IMR-90 (cell line): ENCODE results near the gene NPL. TPM values are rescaled to one million over a fixed set of nuclear protein-coding genes. Genes with fewer than 3 reads are reported as not detected.

Source experiments
- ATAC-seq: fragments of 200-7000 bp; cut with Tn5 transposase; 2 replicates; pipeline ENCODE4 v1.9.1; 2020; ENCODE audit warnings: low read depth, mild to moderate bottlenecking, moderate library complexity
- BruUV-seq: library from RNA; stranded (reverse); fragments of 400-500 nt; replicated peaks from 2 replicates; lab custom pipeline; 2021; lab: Mats Ljungman, UMichigan
- CTCF ChIA-PET: fragments of 300-600 bp; formaldehyde crosslinking; extraction: SDS; loops from one replicate; lab custom pipeline; 2021; ENCODE audit warnings: antibody characterized with exemption; lab: Yijun Ruan, JAX
- POLR2A ChIA-PET: fragments of 300-600 bp; sonication (Branson Sonifier 250); formaldehyde crosslinking; loops from one replicate; lab custom pipeline; 2022; ENCODE audit warnings: antibody characterized with exemption; ENCODE audit not compliant: unreplicated experiment; lab: Charles Lee
- DNase-seq: peaks from one replicate; pipeline ENCODE4 v3.0.0; 2013
- H2AFZ ChIP-seq: replicated peaks from 2 replicates; pipeline ENCODE3; 2013; ENCODE audit warnings: low read length, mild to moderate bottlenecking; ENCODE audit not compliant: poor library complexity
- H2AK5ac ChIP-seq: 2 replicates; pipeline ENCODE4 v1.6.1; 2013; ENCODE audit warnings: low read depth, low read length, inconsistent platforms
- H2AK9ac ChIP-seq: replicated peaks from 2 replicates; pipeline ENCODE3; 2013; ENCODE audit warnings: mild to moderate bottlenecking, low read depth, low read length, moderate library complexity; ENCODE audit not compliant: poor library complexity
- H2BK120ac ChIP-seq: 2 replicates; pipeline ENCODE4 v1.6.1; 2013; ENCODE audit warnings: low read depth, low read length, inconsistent platforms
- H2BK15ac ChIP-seq: 3 replicates; pipeline ENCODE4 v1.6.1; 2013; ENCODE audit warnings: low read depth, low read length, inconsistent platforms
- H2BK20ac ChIP-seq: 2 replicates; pipeline ENCODE4 v1.6.1; 2013; ENCODE audit warnings: low read depth, mild to moderate bottlenecking, inconsistent platforms, low read length, moderate library complexity
- H2BK5ac ChIP-seq: 2 replicates; pipeline ENCODE4 v1.6.1; 2013; ENCODE audit warnings: mild to moderate bottlenecking, low read depth, low read length, inconsistent platforms; ENCODE audit not compliant: poor library complexity, severe bottlenecking
- H3K14ac ChIP-seq: replicated peaks from 2 replicates; pipeline ENCODE4 v1.6.1; 2013; ENCODE audit warnings: low read depth, low read length, inconsistent platforms
- H3K18ac ChIP-seq: 2 replicates; pipeline ENCODE4 v1.6.1; 2013; ENCODE audit warnings: low read depth, low read length, control low read depth
- H3K23ac ChIP-seq: 2 replicates; pipeline ENCODE4 v1.6.1; 2013; ENCODE audit warnings: low read depth, low read length, inconsistent platforms
- H3K27ac ChIP-seq: 2 replicates; pipeline ENCODE4 v1.5.1; 2013; ENCODE audit warnings: mild to moderate bottlenecking, control low read depth, low read length; ENCODE audit not compliant: insufficient read depth
- H3K27me3 ChIP-seq: 2 replicates; pipeline ENCODE4 v1.6.1; 2013; ENCODE audit warnings: low read length; ENCODE audit not compliant: control insufficient read depth, insufficient read depth
- H3K36me3 ChIP-seq: 2 replicates; pipeline ENCODE4 v1.6.1; 2013; ENCODE audit warnings: low read length, mixed read lengths; ENCODE audit not compliant: control insufficient read depth, insufficient read depth
- H3K4ac ChIP-seq: 2 replicates; pipeline ENCODE4 v1.6.1; 2013; ENCODE audit warnings: low read depth, low read length, inconsistent platforms
- H3K4me1 ChIP-seq: 2 replicates; pipeline ENCODE4 v1.6.1; 2013; ENCODE audit warnings: low read length, mixed read lengths; ENCODE audit not compliant: control insufficient read depth, insufficient read depth
- H3K4me2 ChIP-seq: 2 replicates; pipeline ENCODE4 v1.6.1; 2013; ENCODE audit warnings: low read depth, mild to moderate bottlenecking, control low read depth, low read length, moderate library complexity
- H3K4me3 ChIP-seq: 2 replicates; pipeline ENCODE4 v1.5.1; 2013; ENCODE audit warnings: low read depth, mild to moderate bottlenecking, control low read depth, low read length, moderate library complexity; ENCODE audit not compliant: insufficient read depth
- H3K56ac ChIP-seq: 2 replicates; pipeline ENCODE4 v1.6.1; 2013; ENCODE audit warnings: low read length, inconsistent platforms; ENCODE audit not compliant: insufficient read depth; ENCODE audit errors: extremely low read depth
- H3K79me1 ChIP-seq, 2 experiments: 2 replicates each; pipeline ENCODE4 v1.6.1; 2013; ENCODE audit warnings: low read length in 2 of 2, inconsistent platforms in 1 of 2, low read depth in 1 of 2
- H3K9ac ChIP-seq: 2 replicates; pipeline ENCODE4 v1.6.1; 2013; ENCODE audit warnings: low read depth, low read length, control low read depth
- H3K9me1 ChIP-seq: 2 replicates; pipeline ENCODE4 v1.6.1; 2013; ENCODE audit warnings: low read length, inconsistent platforms; ENCODE audit not compliant: insufficient read depth
- H3K9me3 ChIP-seq: 2 replicates; pipeline ENCODE4 v1.6.1; 2013; ENCODE audit warnings: low read length; ENCODE audit not compliant: control insufficient read depth, insufficient read depth
- H4K20me1 ChIP-seq: 2 replicates; pipeline ENCODE4 v1.6.1; 2013; ENCODE audit warnings: low read length, inconsistent platforms; ENCODE audit not compliant: insufficient read depth
- H4K5ac ChIP-seq: 2 replicates; pipeline ENCODE4 v1.6.1; 2013; ENCODE audit warnings: mild to moderate bottlenecking, low read depth, low read length, control low read depth
- H4K8ac ChIP-seq, 2 experiments: 2 replicates each; pipeline ENCODE4 v1.6.1; 2013; ENCODE audit warnings: low read depth in 2 of 2, low read length in 2 of 2, control low read depth in 1 of 2, inconsistent platforms in 1 of 2
- H4K91ac ChIP-seq: 2 replicates; pipeline ENCODE4 v1.6.1; 2013; ENCODE audit warnings: low read depth, low read length, inconsistent platforms; ENCODE audit not compliant: insufficient read depth
- BHLHE40 ChIP-seq: fragments of 150-350 bp; IDR thresholded peaks from 2 replicates; pipeline ENCODE4 v1.6.1; 2016; ENCODE audit warnings: mild to moderate bottlenecking, low read depth, low read length
- CEBPB ChIP-seq: IDR thresholded peaks from 2 replicates; pipeline ENCODE4 v1.6.1; 2012; ENCODE audit warnings: low read depth, low read length, improper control_type of control experiment
- CHD1 ChIP-seq: IDR thresholded peaks from 2 replicates; pipeline ENCODE4 v1.6.1; 2012; ENCODE audit warnings: low read depth, low read length, improper control_type of control experiment
- CTCF ChIP-seq: conservative IDR thresholded peaks from 2 replicates; pipeline ENCODE4 v1.5.1; 2012; ENCODE audit warnings: mild to moderate bottlenecking, low read depth, low read length, improper control_type of control experiment
- MAFK ChIP-seq: IDR thresholded peaks from 2 replicates; pipeline ENCODE4 v1.6.1; 2012; ENCODE audit warnings: low read depth, low read length, improper control_type of control experiment
- NFE2L2 ChIP-seq: fragments of 150-350 bp; IDR thresholded peaks from 2 replicates; pipeline ENCODE4 v1.6.1; 2016; ENCODE audit warnings: low read depth, mild to moderate bottlenecking, low read length
- POLR2A ChIP-seq: IDR thresholded peaks from 2 replicates; pipeline ENCODE4 v1.6.1; 2012; ENCODE audit warnings: mild to moderate bottlenecking, low read depth, low read length
- RAD21 ChIP-seq: IDR thresholded peaks from 2 replicates; pipeline ENCODE4 v1.6.1; 2012; ENCODE audit warnings: low read length, improper control_type of control experiment
- RCOR1 ChIP-seq: IDR thresholded peaks from 2 replicates; pipeline ENCODE4 v1.6.1; 2012; ENCODE audit warnings: mild to moderate bottlenecking, low read length, improper control_type of control experiment; ENCODE audit not compliant: insufficient replicate concordance
- SMC3 ChIP-seq: fragments of 150-350 bp; IDR thresholded peaks from 2 replicates; pipeline ENCODE4 v1.6.1; 2016; ENCODE audit warnings: low read depth, mild to moderate bottlenecking, antibody characterized with exemption, low read length, moderate library complexity
- WGBS, 2 experiments: methylation state at CpG; one replicate each; pipeline versions ENCODE4 v1.1.5 to v1.1.7; 2013; ENCODE audit warnings: missing lambda C conversion rate in 2 of 2; ENCODE audit not compliant: insufficient read length in 1 of 2; ENCODE audit errors: extremely low coverage in 2 of 2; 5-methylcytosine and 5-hydroxymethylcytosine counted together
- dilution Hi-C: fragments of 300-500 bp; cut with HindIII; formaldehyde crosslinking; loops from one replicate; pipeline ENCODE4 v1.14.3; 2018; ENCODE audit warnings: low sequenced_read_pairs; ENCODE audit not compliant: unreplicated experiment
- in situ Hi-C: fragments of 300-500 bp; cut with MboI; formaldehyde crosslinking; loops from 3 replicates; pipeline ENCODE4 v1.14.3; 2019; ENCODE audit warnings: low sequenced_read_pairs, inconsistent platforms, mixed read lengths
- intact Hi-C: fragments of 100-400 bp; cut with micrococcal nuclease; formaldehyde crosslinking; loops from 2 replicates; pipeline ENCODE4 v1.10.0; 2022
- polyA plus RNA-seq, 3 experiments: library from polyadenylated mRNA; depleted of rRNA; stranded (reverse); fragments of >200 nt; gene quantifications; 2 replicates each; pipeline ENCODE4 v1.2.3, GENCODE V29; 2012; ENCODE audit warnings: low replicate concordance in 1 of 3
- total RNA-seq: library from RNA; depleted of rRNA; stranded (reverse); fragments of >200 nt; gene quantifications from 2 replicates; pipeline ENCODE4 v1.2.3, GENCODE V29; 2012
- TF ChIP-seq, protein P1 (sequence below): fragments of 150-350 bp; IDR thresholded peaks from 2 replicates; pipeline ENCODE4 v1.6.1; 2016; ENCODE audit warnings: low read depth, mild to moderate bottlenecking, low read length, moderate library complexity, borderline replicate concordance
- TF ChIP-seq, protein P2 (sequence below): fragments of 150-350 bp; IDR thresholded peaks from 2 replicates; pipeline ENCODE4 v1.6.1; 2017; ENCODE audit warnings: mild to moderate bottlenecking, antibody characterized with exemption, low read length, low read depth

The NPL gene
- total and polyA plus RNA-seq, 2 of the 4 experiments (the other 2 are of a cell fraction) = 0.36 to 0.68 TPM

- no peak overlapping the region for H2BK20ac ChIP-seq
- H3K9me1 ChIP-seq = no peaks in the 10 kb centered on the region
- H4K20me1 ChIP-seq = no peaks in the 10 kb centered on the region
- H3K4me2 ChIP-seq = no peak overlapping the region
- H2AK5ac ChIP-seq = no peak overlapping the region
- DNase-seq = peak; percentile 69
- no peak overlapping the region for H2BK120ac ChIP-seq
- no peak overlapping the region for H3K4me3 ChIP-seq
- H4K8ac ChIP-seq = no peak overlapping the region
- H3K36me3 ChIP-seq = no peaks in the 10 kb centered on the region
- H3K18ac ChIP-seq = no peak overlapping the region
- in situ Hi-C loops = loop anchor here (10.0 to 25.0 kb wide), 2 partner anchors 342 to 699 kb away; no protein-coding TSS in a partner anchor
- no peaks in the 10 kb centered on the region for H3K79me1 ChIP-seq
- H3K4ac ChIP-seq = no peak overlapping the region
- H2AFZ ChIP-seq = no peak overlapping the region
- no peak overlapping the region for H3K23ac ChIP-seq
- no peak overlapping the region for H2BK15ac ChIP-seq
- H3K27ac ChIP-seq = no peak overlapping the region
- 8% methylated on average over 2 of the region's 6 CpGs; no CpG with 5 or more reads in 1 of the 2 experiments for WGBS, 2 experiments
- ChIA-PET CTCF (interaction anchor here (0.5 to 7.4 kb wide), 8 partner anchors 8 to 879 kb away, joined by 3 to 129 read pairs (median 4); no protein-coding TSS in a partner anchor), POLR2A (no interaction called here)
- no peak overlapping the region for H2BK5ac ChIP-seq
- BruUV-seq = no TSS peak
- no peaks in the 10 kb centered on the region for H3K9me3 ChIP-seq
- peak; percentile 57 for ATAC-seq
- no peak overlapping the region for H2AK9ac ChIP-seq
- H3K14ac ChIP-seq = no peak overlapping the region
- no peak overlapping the region for H3K56ac ChIP-seq
- H4K91ac ChIP-seq = no peak overlapping the region
- H3K4me1 ChIP-seq = no peaks in the 10 kb centered on the region
- dilution Hi-C loops = no loop called here
- H4K5ac ChIP-seq = no peak overlapping the region
- peaks cover 26% of the 10 kb centered on the region for H3K27me3 ChIP-seq
- no peak overlapping the region for H3K9ac ChIP-seq
- intact Hi-C loops = loop anchor here (5.0 kb wide), 2 partner anchors 699 to 1309 kb away; no protein-coding TSS in a partner anchor
- peak; percentile 65 for TF ChIP-seq RAD21
- TF ChIP-seq CTCF = peak; percentile 71
- no peak for TF ChIP-seq NFE2L2
- TF ChIP-seq CEBPB = 0 out of 2 replicates have a peak, but pooled peaks have one; percentile 8
- no peak for TF ChIP-seq BHLHE40
- TF ChIP-seq CHD1 = no peak
- no peak for TF ChIP-seq POLR2A
- TF ChIP-seq SMC3 = peak; percentile 52
- no peak for TF ChIP-seq MAFK
- TF ChIP-seq, protein P1, sequence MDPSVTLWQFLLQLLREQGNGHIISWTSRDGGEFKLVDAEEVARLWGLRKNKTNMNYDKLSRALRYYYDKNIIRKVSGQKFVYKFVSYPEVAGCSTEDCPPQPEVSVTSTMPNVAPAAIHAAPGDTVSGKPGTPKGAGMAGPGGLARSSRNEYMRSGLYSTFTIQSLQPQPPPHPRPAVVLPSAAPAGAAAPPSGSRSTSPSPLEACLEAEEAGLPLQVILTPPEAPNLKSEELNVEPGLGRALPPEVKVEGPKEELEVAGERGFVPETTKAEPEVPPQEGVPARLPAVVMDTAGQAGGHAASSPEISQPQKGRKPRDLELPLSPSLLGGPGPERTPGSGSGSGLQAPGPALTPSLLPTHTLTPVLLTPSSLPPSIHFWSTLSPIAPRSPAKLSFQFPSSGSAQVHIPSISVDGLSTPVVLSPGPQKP = no peak
- TF ChIP-seq RCOR1 = no peak
- TF ChIP-seq, protein P2, sequence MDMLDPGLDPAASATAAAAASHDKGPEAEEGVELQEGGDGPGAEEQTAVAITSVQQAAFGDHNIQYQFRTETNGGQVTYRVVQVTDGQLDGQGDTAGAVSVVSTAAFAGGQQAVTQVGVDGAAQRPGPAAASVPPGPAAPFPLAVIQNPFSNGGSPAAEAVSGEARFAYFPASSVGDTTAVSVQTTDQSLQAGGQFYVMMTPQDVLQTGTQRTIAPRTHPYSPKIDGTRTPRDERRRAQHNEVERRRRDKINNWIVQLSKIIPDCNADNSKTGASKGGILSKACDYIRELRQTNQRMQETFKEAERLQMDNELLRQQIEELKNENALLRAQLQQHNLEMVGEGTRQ = no peak
Observed at GRCh38 chr1:182786223-182786994, 3.2 kb upstream of the NPL start.
